Measurements from ENCODE around the gene FHIP1A.

The FHIP1A gene

DNA sequence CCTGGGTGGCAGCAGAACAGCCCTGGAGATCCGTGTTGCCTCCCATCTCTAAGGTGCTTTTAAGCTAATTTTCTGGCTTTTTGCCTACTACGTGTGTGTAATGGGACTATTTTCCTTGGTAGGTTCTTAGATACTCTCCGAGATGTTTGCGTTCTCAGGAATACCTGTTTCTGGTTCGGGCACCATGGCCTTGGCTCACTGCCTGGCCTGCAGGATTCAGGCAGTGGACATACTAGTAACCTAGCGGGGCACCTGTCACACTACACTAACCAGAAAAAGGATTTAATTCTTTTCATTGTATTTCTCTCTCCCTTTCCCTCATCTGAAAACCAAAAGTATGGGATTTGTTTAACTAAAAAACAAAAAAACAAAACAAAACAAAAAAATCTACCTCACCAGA is 29.2 kb downstream of the FHIP1A start:
- no peak for DNase-seq (ENCODE audit: low spot score)
- TF ChIP-seq, protein P1, sequence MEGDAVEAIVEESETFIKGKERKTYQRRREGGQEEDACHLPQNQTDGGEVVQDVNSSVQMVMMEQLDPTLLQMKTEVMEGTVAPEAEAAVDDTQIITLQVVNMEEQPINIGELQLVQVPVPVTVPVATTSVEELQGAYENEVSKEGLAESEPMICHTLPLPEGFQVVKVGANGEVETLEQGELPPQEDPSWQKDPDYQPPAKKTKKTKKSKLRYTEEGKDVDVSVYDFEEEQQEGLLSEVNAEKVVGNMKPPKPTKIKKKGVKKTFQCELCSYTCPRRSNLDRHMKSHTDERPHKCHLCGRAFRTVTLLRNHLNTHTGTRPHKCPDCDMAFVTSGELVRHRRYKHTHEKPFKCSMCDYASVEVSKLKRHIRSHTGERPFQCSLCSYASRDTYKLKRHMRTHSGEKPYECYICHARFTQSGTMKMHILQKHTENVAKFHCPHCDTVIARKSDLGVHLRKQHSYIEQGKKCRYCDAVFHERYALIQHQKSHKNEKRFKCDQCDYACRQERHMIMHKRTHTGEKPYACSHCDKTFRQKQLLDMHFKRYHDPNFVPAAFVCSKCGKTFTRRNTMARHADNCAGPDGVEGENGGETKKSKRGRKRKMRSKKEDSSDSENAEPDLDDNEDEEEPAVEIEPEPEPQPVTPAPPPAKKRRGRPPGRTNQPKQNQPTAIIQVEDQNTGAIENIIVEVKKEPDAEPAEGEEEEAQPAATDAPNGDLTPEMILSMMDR (IDR thresholded peaks at IDR 0.05; ENCODE audit: extremely low read depth, missing control alignments): no peak

GRCh38 chr4:151439320-151439719 is 30.3 kb downstream of the FHIP1A start:
- no peak for DNase-seq (ENCODE audit: low spot score)
- TF ChIP-seq, protein P1 (IDR thresholded peaks at IDR 0.05; ENCODE audit: extremely low read depth, missing control alignments): no peak

- TF ChIP-seq, protein P1 (IDR thresholded peaks at IDR 0.05; ENCODE audit: extremely low read depth, missing control alignments): no peak
- no peak for DNase-seq (ENCODE audit: low spot score)
Observed at GRCh38 chr4:151442002-151442401, 33.0 kb downstream of the FHIP1A start.

GRCh38 chr4:151443247-151443646 is 34.3 kb downstream of the FHIP1A start:
- no peak for DNase-seq (ENCODE audit: low spot score)

DNA sequence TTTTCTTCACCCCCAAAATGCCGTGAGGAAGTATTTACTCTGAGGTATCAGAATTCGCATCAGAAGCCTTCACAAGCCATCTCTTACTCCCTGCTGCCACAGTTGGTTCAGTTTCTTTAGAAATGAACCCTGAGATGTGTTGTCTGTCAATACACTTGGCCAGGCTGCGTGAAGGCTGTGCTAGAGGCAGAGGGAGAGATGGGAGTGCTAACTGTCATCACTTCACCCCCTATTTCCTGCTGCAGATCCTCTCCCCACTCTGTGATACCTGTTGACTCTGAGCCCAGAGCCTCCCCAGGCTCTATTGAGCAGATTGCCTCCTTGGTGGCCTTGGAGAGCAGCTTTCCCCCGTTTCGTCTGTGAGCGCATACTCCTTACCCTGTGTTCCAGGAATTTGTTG is 34.8 kb downstream of the FHIP1A start:
- no peak for DNase-seq (ENCODE audit: low spot score)

More at GRCh38 chr4:151443247-151443646, 34.3 kb downstream of the FHIP1A start:
- TF ChIP-seq, protein P1 (IDR thresholded peaks at IDR 0.05; ENCODE audit: extremely low read depth, missing control alignments): no peak

DNA sequence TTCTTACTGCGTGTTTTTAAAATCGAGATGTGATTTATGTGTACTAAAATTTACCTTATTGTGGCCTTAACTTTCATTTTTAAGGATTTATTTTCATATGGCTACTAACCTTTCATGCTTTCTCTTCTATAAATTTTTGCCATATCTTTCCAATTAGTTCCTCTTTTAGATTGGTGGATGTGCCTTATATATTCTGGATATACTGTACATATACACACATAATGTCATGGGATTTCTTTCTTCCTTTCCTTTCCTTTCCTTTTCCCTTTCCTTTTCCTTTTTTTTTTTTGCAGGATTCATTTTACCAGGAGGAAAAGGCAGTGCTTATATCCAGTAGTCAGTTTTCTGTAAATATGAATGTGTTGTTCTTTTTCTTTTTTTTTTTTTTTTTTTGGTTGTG is 37.2 kb downstream of the FHIP1A start:
- TF ChIP-seq, protein P1 (IDR thresholded peaks at IDR 0.05; ENCODE audit: extremely low read depth, missing control alignments): no peak
- DNase-seq (ENCODE audit: low spot score): no peak

More for the DNA sequence above, 34.8 kb downstream of the FHIP1A start:
- TF ChIP-seq, protein P1 (IDR thresholded peaks at IDR 0.05; ENCODE audit: extremely low read depth, missing control alignments): no peak

DNA sequence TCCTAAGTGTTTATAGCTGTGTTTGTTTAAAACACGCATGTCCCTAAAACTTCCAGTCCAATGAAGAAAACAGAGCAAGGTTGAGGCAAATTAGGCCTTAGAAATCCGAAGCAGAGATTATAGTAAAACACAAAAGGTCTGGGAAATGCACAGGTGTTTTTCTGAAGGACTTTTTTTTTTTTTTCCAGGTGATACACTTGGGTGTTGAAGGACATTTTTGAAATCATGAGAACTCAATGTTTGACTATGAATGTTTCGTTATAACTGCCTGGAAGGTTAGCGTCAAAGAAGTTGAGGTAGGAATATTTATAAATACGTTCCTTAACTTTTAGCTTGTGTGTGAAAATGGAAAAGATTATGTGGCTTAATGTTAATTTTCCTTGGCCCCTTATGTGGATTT is 45.5 kb downstream of the FHIP1A start:
- TF ChIP-seq, protein P1 (IDR thresholded peaks at IDR 0.05; ENCODE audit: extremely low read depth, missing control alignments): no peak
- DNase-seq (ENCODE audit: low spot score): no peak

Data from GM20000 (cell line).